Liver (tissue), 9 donors: Measurements from ENCODE around the gene DCAF4L1. TPM values are rescaled to one million over a fixed set of nuclear protein-coding genes. Genes with fewer than 3 reads are reported as not detected.

Experiments
- DNase-seq: peaks from one replicate; pipeline ENCODE4 v3.0.0-alpha.2; 2017; ENCODE audit warnings: low spot score
- H3K27ac ChIP-seq, 2 donors: one replicate each; pipeline ENCODE4 v1.7.0; 2013; ENCODE audit warnings: inconsistent platforms in 2 of 2, low read length in 2 of 2, control low read depth in 1 of 2, low read depth in 1 of 2, mild to moderate bottlenecking in 1 of 2
- H3K27me3 ChIP-seq, 4 donors: one replicate each; pipeline versions ENCODE4 v1.6.1 to v1.7.0; 2013; ENCODE audit warnings: low read length in 3 of 4, inconsistent platforms in 1 of 4, mild to moderate bottlenecking in 1 of 4, moderate library complexity in 1 of 4; ENCODE audit not compliant: control insufficient read depth in 4 of 4, insufficient read depth in 4 of 4
- H3K36me3 ChIP-seq, 4 donors: one replicate each; pipeline versions ENCODE4 v1.6.1 to v1.7.0; 2013; ENCODE audit warnings: low read length in 3 of 4, mild to moderate bottlenecking in 3 of 4, low read depth in 1 of 4, moderate library complexity in 1 of 4; ENCODE audit not compliant: control insufficient read depth in 4 of 4, insufficient read depth in 3 of 4
- H3K4me1 ChIP-seq, 4 donors: one replicate each; pipeline versions ENCODE4 v1.6.1 to v1.7.0; 2013; ENCODE audit warnings: low read length in 3 of 4, mild to moderate bottlenecking in 3 of 4, moderate library complexity in 1 of 4; ENCODE audit not compliant: control insufficient read depth in 4 of 4, insufficient read depth in 4 of 4
- H3K4me3 ChIP-seq, 3 donors: one replicate each; pipeline versions ENCODE4 v1.6.1 to v1.7.0; 2013; ENCODE audit warnings: low read length in 3 of 3, control low read depth in 1 of 3, low read depth in 1 of 3, mild to moderate bottlenecking in 1 of 3
- H3K9ac ChIP-seq, 2 donors: one replicate each; pipeline ENCODE4 v1.7.0; 2013; ENCODE audit warnings: low read length in 2 of 2, mild to moderate bottlenecking in 2 of 2, moderate library complexity in 2 of 2, control low read depth in 1 of 2, low read depth in 1 of 2
- H3K9me3 ChIP-seq, 4 donors: one replicate each; pipeline versions ENCODE4 v1.6.1 to v1.7.0; 2013; ENCODE audit warnings: low read length in 3 of 4; ENCODE audit not compliant: control insufficient read depth in 4 of 4
- EGR1 ChIP-seq, 2 donors: IDR thresholded peaks; 2 replicates each; pipeline ENCODE4 v1.6.1; 2016 to 2018; ENCODE audit warnings: antibody characterized with exemption in 2 of 2, low read depth in 2 of 2
- FOXA1 ChIP-seq: IDR thresholded peaks from 2 replicates; pipeline ENCODE4 v1.6.1; 2016; ENCODE audit warnings: antibody characterized with exemption
- FOXA2 ChIP-seq: IDR thresholded peaks from 2 replicates; pipeline ENCODE4 v1.6.1; 2016; ENCODE audit warnings: antibody characterized with exemption
- GABPA ChIP-seq, 2 donors: IDR thresholded peaks in 1 of 2; conservative IDR thresholded peaks in 1 of 2; 2 replicates each; pipeline ENCODE4 v1.6.1; 2016; ENCODE audit warnings: antibody characterized with exemption in 2 of 2, mild to moderate bottlenecking in 1 of 2, moderate library complexity in 1 of 2
- HNF4A ChIP-seq, 2 donors: conservative IDR thresholded peaks; 2 replicates each; pipeline ENCODE4 v1.6.1; 2016; ENCODE audit warnings: antibody characterized with exemption in 2 of 2, mild to moderate bottlenecking in 2 of 2
- HNF4G ChIP-seq: IDR thresholded peaks from 2 replicates; pipeline ENCODE4 v1.6.1; 2016; ENCODE audit warnings: antibody characterized with exemption
- NR2F2 ChIP-seq: IDR thresholded peaks from 2 replicates; pipeline ENCODE4 v1.6.1; 2016; ENCODE audit warnings: antibody characterized with exemption
- TAF1 ChIP-seq: conservative IDR thresholded peaks from 2 replicates; pipeline ENCODE4 v1.6.1; 2016; ENCODE audit warnings: antibody characterized with exemption, mild to moderate bottlenecking
- WGBS: extraction: QIAGEN DNeasy Blood & Tissue Kit; methylation state at CpG from one replicate; pipeline ENCODE4 v1.1.7; 2013; 5-methylcytosine and 5-hydroxymethylcytosine counted together
- polyA plus RNA-seq, 2 donors: library from polyadenylated mRNA; stranded (reverse) in 1 of 2; unstranded in 1 of 2; fragments of 200-250 nt in 1 of 2; fragments of >200 nt in 1 of 2; fragmentation: Nextera tagmentation in 1 of 2; extraction: Ambion mirVana in 1 of 2; gene quantifications; one replicate each; pipeline versions ENCODE4 v1.2.1 to v1.2.3, GENCODE V29; 2013 to 2015
- total RNA-seq, 2 donors: library from RNA; depleted of rRNA; stranded (reverse); fragments of >200 nt; gene quantifications; one replicate each; pipeline ENCODE4 v1.2.3, GENCODE V29; 2014
- TF ChIP-seq, protein P1 (sequence below): IDR thresholded peaks from 2 replicates; pipeline ENCODE4 v1.6.1; 2016; ENCODE audit warnings: antibody characterized with exemption, mild to moderate bottlenecking
- TF ChIP-seq, protein P2 (sequence below): fragments of 150-350 bp; IDR thresholded peaks from 2 replicates; pipeline ENCODE4 v1.5.1; 2017; ENCODE audit warnings: improper control_type of control experiment, low read depth, low read length; ENCODE audit not compliant: missing input control
- TF ChIP-seq, protein P3 (sequence below): IDR thresholded peaks from 2 replicates; pipeline ENCODE4 v1.6.1; 2016; ENCODE audit warnings: antibody characterized with exemption
- TF ChIP-seq, protein P4 (sequence below): IDR thresholded peaks from 2 replicates; pipeline ENCODE4 v1.6.1; 2016; ENCODE audit warnings: antibody characterized with exemption
- donor health status: healthy.
- donor health status: healthy.
- donor health status: healthy.
- donor health status: healthy.
- donor health status: healthy.

The DCAF4L1 gene
- total and polyA plus RNA-seq, 4 donors, result under 0.01 to 0.59 (median 0.06) TPM

DNA sequence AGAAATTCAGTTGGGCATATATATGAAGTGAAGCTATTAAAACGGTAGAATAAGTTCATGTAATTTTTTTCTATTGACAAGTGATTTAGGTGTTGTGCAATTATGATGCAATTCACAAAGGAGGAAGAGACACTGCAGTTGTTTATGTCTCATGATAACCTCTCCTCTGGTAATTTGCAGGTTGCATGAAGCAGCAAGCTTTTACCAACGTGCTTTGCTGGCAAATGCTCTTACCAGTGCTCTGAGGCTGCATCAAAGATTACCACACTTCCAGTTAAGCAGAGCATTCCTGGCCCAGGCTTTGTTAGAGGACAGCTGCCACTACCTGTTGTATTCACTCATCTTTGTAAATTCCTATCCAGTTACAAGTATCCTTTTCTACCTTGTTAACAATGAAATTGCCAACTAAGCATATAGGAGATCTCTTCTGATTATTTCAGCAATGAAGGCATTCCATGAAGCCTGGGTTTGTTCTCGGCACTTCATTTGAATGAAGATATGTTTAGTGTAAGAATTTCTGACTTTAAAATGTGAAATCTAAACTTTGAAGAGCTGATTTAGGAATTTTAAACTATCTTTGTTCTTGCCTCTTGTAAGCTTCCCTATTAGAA is 42.4 kb upstream of the DCAF4L1 start (continued):
- TF ChIP-seq, protein P1, sequence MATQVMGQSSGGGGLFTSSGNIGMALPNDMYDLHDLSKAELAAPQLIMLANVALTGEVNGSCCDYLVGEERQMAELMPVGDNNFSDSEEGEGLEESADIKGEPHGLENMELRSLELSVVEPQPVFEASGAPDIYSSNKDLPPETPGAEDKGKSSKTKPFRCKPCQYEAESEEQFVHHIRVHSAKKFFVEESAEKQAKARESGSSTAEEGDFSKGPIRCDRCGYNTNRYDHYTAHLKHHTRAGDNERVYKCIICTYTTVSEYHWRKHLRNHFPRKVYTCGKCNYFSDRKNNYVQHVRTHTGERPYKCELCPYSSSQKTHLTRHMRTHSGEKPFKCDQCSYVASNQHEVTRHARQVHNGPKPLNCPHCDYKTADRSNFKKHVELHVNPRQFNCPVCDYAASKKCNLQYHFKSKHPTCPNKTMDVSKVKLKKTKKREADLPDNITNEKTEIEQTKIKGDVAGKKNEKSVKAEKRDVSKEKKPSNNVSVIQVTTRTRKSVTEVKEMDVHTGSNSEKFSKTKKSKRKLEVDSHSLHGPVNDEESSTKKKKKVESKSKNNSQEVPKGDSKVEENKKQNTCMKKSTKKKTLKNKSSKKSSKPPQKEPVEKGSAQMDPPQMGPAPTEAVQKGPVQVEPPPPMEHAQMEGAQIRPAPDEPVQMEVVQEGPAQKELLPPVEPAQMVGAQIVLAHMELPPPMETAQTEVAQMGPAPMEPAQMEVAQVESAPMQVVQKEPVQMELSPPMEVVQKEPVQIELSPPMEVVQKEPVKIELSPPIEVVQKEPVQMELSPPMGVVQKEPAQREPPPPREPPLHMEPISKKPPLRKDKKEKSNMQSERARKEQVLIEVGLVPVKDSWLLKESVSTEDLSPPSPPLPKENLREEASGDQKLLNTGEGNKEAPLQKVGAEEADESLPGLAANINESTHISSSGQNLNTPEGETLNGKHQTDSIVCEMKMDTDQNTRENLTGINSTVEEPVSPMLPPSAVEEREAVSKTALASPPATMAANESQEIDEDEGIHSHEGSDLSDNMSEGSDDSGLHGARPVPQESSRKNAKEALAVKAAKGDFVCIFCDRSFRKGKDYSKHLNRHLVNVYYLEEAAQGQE, result no peak
- no peak for TF ChIP-seq HNF4G
- no peak for TF ChIP-seq FOXA1

DNA sequence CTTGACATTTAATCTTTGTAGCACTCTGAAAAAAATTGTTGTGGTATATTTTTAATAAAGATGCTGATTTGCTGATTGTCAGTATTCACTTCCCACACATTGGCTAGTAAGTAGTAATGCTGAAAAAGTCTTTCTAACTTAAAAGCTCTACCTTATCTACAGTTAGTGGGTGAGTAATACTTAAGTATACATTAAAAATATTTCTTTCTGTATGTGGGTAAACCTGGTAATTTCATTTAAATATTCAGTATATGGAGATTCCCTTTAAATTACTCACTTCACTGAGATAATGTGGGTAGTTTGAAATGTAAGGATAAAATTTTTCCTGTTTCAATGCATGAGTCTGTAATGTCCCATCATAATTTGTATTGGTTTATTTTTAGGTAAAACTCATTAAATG is 40.7 kb upstream of the DCAF4L1 start:
- H3K9ac ChIP-seq, result no peak overlapping the region
- no peaks in the 10 kb centered on the region for H3K9me3 ChIP-seq
- no peak for DNase-seq
- H3K27ac ChIP-seq, result no peak overlapping the region
- TF ChIP-seq NR2F2 (no peak), GABPA (IDR thresholded peaks at IDR 0.05 in 1 of 2, conservative IDR thresholded peaks at IDR 0.05 in 1 of 2) (no peak), EGR1 (IDR thresholded peaks at IDR 0.05; ENCODE audit: low read depth in 2 of 2) (no peak), HNF4A (conservative IDR thresholded peaks at IDR 0.05) (no peak), TAF1 (no peak)
- TF ChIP-seq, protein P2, sequence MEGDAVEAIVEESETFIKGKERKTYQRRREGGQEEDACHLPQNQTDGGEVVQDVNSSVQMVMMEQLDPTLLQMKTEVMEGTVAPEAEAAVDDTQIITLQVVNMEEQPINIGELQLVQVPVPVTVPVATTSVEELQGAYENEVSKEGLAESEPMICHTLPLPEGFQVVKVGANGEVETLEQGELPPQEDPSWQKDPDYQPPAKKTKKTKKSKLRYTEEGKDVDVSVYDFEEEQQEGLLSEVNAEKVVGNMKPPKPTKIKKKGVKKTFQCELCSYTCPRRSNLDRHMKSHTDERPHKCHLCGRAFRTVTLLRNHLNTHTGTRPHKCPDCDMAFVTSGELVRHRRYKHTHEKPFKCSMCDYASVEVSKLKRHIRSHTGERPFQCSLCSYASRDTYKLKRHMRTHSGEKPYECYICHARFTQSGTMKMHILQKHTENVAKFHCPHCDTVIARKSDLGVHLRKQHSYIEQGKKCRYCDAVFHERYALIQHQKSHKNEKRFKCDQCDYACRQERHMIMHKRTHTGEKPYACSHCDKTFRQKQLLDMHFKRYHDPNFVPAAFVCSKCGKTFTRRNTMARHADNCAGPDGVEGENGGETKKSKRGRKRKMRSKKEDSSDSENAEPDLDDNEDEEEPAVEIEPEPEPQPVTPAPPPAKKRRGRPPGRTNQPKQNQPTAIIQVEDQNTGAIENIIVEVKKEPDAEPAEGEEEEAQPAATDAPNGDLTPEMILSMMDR, result no peak
- TF ChIP-seq, protein P3, sequence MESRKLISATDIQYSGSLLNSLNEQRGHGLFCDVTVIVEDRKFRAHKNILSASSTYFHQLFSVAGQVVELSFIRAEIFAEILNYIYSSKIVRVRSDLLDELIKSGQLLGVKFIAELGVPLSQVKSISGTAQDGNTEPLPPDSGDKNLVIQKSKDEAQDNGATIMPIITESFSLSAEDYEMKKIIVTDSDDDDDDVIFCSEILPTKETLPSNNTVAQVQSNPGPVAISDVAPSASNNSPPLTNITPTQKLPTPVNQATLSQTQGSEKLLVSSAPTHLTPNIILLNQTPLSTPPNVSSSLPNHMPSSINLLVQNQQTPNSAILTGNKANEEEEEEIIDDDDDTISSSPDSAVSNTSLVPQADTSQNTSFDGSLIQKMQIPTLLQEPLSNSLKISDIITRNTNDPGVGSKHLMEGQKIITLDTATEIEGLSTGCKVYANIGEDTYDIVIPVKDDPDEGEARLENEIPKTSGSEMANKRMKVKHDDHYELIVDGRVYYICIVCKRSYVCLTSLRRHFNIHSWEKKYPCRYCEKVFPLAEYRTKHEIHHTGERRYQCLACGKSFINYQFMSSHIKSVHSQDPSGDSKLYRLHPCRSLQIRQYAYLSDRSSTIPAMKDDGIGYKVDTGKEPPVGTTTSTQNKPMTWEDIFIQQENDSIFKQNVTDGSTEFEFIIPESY, result no peak
- H3K27me3 ChIP-seq, result no peaks in the 10 kb centered on the region
- peaks cover 0 to 20% (median 2%) of the 10 kb centered on the region in 4 donors for H3K36me3 ChIP-seq
- no peak overlapping the region for H3K4me3 ChIP-seq
- peaks cover 6 to 28% (median 22%) of the 10 kb centered on the region in 4 donors for H3K4me1 ChIP-seq

DNA sequence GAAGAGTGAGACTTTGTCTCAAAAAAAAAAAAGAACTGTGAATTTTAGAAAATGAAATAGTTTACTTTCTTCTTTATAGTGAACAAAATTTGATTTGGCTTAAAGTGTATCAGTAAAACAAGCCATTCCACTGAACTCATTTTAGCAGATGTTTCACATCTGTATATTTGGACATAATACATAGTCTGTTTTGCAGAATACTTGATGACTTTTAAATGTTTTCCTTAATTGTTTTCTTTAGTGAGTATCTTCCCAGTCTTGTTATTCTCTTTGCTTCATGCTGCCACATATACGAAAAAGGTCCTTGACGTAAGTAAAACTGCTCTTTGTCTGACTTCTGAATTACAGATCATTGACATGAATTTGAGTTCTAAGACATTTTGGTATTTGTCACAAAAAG is 38.0 kb upstream of the DCAF4L1 start:
- peaks cover 0 to 13% (median 11%) of the 10 kb centered on the region in 4 donors for H3K4me1 ChIP-seq
- no peaks in the 10 kb centered on the region for H3K9me3 ChIP-seq
- no peak overlapping the region for H3K4me3 ChIP-seq
- DNase-seq, result no peak
- H3K9ac ChIP-seq, result no peak overlapping the region
- TF ChIP-seq FOXA2, result no peak
- TF ChIP-seq, protein P3, result no peak
- no peak for TF ChIP-seq EGR1 (IDR thresholded peaks at IDR 0.05; ENCODE audit: low read depth in 2 of 2)
- TF ChIP-seq HNF4A (conservative IDR thresholded peaks at IDR 0.05), result no peak
- no peak for TF ChIP-seq FOXA1
- TF ChIP-seq, protein P4, sequence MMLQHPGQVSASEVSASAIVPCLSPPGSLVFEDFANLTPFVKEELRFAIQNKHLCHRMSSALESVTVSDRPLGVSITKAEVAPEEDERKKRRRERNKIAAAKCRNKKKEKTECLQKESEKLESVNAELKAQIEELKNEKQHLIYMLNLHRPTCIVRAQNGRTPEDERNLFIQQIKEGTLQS, result no peak
- TF ChIP-seq NR2F2, result no peak
- TF ChIP-seq HNF4G, result no peak
- TF ChIP-seq, protein P2, result no peak
- no peak for TF ChIP-seq GABPA (IDR thresholded peaks at IDR 0.05 in 1 of 2, conservative IDR thresholded peaks at IDR 0.05 in 1 of 2)
- H3K27ac ChIP-seq, result no peak overlapping the region
- H3K27me3 ChIP-seq, result no peaks in the 10 kb centered on the region
- peaks cover 1 to 28% (median 7%) of the 10 kb centered on the region in 4 donors for H3K36me3 ChIP-seq
- WGBS, result 92% methylated on average over 2 of the region's 2 CpGs
